ENCODE measurements around the gene MMP7.

The MMP7 gene, protein sequence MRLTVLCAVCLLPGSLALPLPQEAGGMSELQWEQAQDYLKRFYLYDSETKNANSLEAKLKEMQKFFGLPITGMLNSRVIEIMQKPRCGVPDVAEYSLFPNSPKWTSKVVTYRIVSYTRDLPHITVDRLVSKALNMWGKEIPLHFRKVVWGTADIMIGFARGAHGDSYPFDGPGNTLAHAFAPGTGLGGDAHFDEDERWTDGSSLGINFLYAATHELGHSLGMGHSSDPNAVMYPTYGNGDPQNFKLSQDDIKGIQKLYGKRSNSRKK

DNA sequence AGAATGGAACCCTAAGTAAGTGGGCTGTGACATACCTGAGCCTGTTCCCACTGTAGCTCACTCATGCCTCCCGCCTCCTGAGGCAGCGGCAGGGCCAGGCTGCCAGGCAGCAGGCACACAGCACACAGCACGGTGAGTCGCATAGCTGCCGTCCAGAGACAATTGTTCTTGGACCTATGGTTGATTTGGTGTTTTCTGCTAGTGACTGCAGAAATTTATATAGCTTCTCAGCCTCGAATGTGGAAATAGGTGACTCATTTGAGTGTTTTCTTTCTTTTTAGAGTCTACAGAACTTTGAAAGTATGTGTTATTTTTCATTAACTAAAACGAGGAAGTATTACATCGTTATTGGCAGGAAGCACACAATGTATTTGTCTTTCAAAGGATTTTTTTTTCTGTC, at the start of gene MMP7:
Gene MMP7, minus strand, starts transcription at position 190 of the 400 bp plus-strand sequence. Its CDS starts 47 bp downstream, at position 143.
- in situ Hi-C loops (cut with HindIII; ENCODE audit: low sequenced_read_pairs) = no loop called here

DNA sequence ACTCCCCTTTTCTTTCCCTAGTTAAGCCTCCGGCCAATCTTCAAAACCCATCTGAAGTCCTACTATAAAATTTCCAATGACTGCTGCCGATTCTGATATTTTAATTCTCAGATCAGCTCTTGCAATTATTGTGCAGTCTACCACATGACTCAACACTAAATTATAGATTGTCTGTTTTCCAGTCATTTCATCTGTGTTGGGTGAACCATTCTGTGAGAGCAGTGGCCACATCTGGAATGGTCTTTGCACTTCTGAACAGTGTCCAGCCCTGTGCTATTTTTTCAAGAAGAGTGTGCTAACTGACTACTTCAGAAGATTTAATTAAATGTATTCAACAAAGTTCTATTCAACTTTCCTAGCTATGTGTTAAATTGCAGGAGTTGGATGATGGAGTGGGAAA, 47.2 kb upstream of the MMP7 start:
- in situ Hi-C loops (cut with HindIII; ENCODE audit: low sequenced_read_pairs) = no loop called here

- in situ Hi-C loops (cut with HindIII; ENCODE audit: low sequenced_read_pairs) = no loop called here
Observed at GRCh38 chr11:102577182-102577581, 46.6 kb upstream of the MMP7 start.

- in situ Hi-C loops (cut with HindIII; ENCODE audit: low sequenced_read_pairs) = no loop called here
Observed at GRCh38 chr11:102576350-102576749, 45.8 kb upstream of the MMP7 start.

- in situ Hi-C loops (cut with HindIII; ENCODE audit: low sequenced_read_pairs) = no loop called here
Observed at GRCh38 chr11:102575012-102575411, 44.5 kb upstream of the MMP7 start.

DNA sequence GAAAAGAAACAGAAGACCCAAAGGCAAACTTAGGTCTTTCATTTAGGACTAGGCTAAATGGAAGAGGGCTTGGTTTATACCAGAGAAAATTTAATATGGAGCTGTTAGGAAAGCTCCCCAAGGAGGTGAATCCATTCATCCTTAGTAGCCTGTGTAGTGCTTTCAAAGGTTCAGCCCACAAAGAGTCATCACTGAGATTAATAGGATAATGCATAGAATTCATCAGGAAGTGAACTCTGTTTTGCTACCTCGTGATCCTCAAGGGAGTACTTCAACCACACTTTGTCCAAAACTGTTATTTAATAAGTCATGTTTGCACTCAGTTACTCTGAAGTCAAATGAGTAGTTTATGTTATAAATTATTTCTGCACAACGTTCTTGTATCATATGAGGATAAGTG, 43.3 kb upstream of the MMP7 start:
- in situ Hi-C loops (cut with HindIII; ENCODE audit: low sequenced_read_pairs) = no loop called here

DNA sequence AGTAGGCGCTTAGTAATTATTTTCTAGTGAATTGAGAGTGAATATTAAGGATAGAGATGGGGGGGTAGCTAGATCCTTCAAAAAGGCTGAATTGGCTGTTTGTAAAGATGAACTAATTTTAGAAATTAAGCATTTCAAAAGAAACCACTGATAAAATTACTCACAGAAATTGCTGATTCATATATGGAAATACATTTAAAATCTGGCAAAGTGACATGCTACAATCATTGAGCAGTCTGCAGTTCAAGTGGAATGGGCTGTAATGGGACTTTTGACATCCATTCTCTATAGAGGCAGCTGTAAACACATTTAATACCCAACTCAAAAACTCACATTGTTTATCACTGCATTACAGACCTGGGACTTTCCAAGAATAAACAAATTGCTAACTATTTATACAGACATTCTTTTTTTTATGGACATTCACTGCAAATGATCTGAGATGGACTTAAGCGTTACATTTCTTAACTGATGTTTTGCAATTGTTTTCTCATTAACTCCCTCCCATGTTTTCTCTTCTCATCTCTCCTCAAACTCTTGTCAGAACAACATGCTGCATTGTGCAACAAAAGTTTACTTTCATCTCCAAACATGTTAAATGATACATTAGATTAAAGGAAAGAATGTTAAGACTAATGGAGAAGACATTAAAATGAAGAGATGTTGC, 42.1 kb upstream of the MMP7 start:
- in situ Hi-C loops (cut with HindIII; ENCODE audit: low sequenced_read_pairs) = no loop called here

DNA sequence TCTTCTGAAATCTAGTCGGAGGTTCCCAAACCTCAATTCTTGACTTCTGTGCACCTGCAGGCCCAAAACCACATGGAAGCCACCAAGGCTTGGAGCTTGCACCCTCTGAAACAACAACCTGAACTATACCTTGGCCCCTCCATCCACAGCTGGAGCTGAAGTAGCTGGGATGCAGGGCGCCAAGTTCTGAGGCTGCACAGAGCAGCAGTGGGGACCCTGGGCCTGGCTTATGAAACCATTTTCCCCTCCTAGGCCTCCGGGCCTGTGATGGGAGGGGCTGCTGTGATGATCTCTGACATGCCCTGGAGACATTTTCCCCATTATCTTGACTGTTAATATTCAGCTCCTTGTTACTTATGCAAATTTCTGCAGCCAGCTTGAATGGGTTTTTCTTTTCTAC, 38.3 kb upstream of the MMP7 start:
- in situ Hi-C loops (cut with HindIII; ENCODE audit: low sequenced_read_pairs) = no loop called here

DNA sequence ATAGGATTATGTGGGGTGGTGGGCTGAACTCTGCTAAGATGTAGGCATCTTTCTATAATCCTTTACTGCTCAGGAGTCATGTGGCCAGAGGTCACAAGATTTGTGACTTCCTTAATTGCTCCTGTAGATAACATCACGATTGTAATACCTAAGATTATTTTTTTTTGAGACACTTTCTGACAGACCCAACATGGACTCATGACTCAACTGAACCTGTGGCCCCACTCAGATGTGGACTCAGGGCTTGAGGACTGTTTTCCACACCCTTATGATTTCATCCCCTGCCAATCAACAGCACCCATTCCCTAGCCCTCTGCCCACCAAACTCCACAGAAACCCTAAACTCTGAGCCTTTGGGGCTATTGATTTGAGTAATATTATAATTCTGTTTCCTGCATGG, 35.6 kb upstream of the MMP7 start:
- in situ Hi-C loops (cut with HindIII; ENCODE audit: low sequenced_read_pairs) = no loop called here

DNA sequence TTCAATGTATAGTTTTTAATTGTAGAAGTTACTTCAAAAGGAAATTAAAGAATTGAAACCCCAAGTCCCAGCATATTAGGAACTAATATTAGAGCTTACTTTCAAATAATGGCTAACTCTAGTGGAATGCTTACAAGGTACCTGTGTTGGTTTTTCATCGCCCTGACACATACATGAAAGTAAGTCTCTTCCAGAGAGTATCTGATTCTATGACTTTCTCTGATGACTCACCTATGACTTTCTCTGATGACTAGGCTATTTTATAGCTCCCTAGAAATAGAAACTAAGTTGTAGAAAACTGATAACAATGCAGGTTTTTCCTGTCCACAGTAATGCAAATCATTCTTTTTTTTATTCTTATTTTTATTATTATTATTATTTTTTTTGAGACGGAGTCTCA, 33.6 kb upstream of the MMP7 start:
- in situ Hi-C loops (cut with HindIII; ENCODE audit: low sequenced_read_pairs) = no loop called here

- in situ Hi-C loops (cut with HindIII; ENCODE audit: low sequenced_read_pairs) = no loop called here
Observed at GRCh38 chr11:102561636-102562035, 31.1 kb upstream of the MMP7 start.

- in situ Hi-C loops (cut with HindIII; ENCODE audit: low sequenced_read_pairs) = no loop called here
Observed at GRCh38 chr11:102560555-102561011, 30.0 kb upstream of the MMP7 start.

DNA sequence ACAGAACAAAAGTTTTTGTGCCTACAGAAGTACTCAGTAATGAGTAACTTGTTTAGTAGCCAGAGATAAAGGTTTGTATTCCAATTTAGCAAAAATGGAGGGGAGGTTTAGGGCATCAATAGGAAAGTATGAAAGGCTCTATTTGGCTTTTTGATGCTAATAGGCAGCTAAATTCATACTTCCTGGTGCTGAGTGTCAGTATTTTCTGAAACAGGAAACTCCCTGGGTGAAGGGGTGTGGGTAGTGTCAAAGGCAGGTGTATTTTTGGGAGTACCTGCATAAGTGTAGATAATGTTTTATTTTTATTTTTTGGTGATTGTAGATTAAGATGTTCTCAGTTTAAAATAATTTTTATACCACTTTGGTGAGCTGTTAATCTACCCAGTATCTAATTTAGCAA, 29.3 kb upstream of the MMP7 start:
- in situ Hi-C loops (cut with HindIII; ENCODE audit: low sequenced_read_pairs) = no loop called here

GRCh38 chr11:102555091-102555490, 24.5 kb upstream of the MMP7 start:
- in situ Hi-C loops (cut with HindIII; ENCODE audit: low sequenced_read_pairs) = no loop called here

GRCh38 chr11:102553835-102554282, 23.3 kb upstream of the MMP7 start:
- in situ Hi-C loops (cut with HindIII; ENCODE audit: low sequenced_read_pairs) = no loop called here

DNA sequence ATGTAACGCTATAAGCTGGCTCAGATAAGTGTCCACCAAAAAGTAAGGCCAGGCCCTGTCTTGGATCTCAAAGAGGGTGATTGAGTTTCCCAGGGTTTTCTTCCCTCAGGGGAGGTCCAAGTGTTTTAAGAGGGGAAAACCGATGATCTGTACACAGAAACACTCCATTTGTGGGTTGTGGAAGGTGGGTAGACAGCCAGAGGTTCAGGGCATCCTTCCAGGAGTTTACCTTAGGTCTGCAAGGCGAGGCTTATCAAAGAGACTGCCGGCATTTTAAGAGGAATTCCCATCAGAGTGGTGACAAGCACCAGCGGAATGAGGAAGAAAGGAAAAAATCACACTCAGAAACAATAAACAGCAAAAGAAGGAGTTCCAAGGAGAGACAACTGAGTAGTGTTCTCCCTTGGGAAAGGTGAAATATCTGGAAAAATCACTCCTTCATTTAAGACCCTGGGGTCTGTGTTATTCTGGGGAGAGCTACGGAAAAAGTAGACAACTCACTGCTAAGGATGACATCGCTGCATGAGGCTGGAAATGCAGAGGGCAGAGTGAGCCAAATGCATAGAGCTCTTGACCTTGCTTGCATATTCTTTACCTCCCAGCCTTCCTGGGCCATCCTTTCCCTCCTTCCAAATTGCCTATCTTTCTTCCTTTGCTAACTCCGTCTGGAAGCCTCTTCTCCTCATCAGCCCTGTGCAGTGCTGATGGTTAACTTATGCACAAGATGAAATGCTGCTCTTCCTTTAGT, 22.1 kb upstream of the MMP7 start:
- in situ Hi-C loops (cut with HindIII; ENCODE audit: low sequenced_read_pairs) = no loop called here

GRCh38 chr11:102552020-102552419, 21.5 kb upstream of the MMP7 start:
- in situ Hi-C loops (cut with HindIII; ENCODE audit: low sequenced_read_pairs) = no loop called here

DNA sequence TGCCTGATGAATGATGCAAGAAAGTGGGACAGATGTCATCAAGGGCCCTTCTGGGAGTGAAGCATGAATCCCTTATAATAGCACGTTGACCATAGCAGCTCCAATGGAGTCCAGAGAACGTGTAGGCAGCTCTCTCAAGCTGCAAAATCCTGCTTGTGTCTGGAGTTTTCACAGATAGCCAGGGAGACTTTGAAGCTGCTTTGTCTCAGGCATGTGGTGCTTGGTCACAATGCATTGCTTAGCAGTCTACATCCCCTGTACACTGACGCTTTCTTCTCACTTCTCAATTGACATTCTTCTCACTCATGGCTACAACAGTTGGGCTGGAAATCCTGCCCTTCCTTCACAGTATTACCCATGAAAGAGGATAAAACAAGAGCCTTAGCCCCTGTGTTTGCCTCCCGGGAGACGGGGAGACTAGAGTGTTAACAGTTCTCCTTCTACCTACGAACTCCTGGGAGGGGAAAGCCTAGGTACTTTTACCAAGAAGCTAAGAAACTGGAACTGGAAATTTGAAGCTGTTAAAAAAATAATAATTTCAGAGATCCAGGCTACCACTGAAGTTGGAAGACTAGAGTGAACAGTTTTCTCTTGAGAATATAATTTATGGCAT, 20.7 kb upstream of the MMP7 start:
- in situ Hi-C loops (cut with HindIII; ENCODE audit: low sequenced_read_pairs) = no loop called here

DNA sequence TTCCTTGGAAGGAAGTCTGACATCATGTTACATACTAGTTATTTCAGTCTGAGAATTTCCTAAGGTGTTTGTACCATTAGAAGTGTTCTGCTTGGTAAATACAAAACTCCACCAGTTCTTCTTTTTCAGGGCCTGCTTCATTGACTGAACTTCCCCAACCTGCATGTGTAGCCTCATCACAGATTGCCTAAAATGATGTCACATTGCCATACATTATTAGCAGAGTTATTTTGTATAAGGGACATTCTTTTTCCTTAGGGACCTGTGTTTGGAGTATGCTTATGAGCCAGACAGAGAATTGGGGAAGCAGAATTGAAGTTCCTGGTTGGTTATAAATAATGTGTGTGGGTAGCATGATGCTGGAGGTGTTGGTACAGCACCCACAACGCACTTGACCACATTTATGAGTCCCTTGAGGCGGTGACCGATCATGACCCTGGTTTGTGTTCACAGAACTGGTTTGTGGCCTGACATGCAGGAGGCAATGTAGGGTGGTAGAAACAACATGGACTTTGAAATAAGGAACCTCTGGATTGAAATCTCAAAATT, 16.4 kb upstream of the MMP7 start:
- in situ Hi-C loops (cut with HindIII; ENCODE audit: low sequenced_read_pairs) = no loop called here

- in situ Hi-C loops (cut with HindIII; ENCODE audit: low sequenced_read_pairs) = no loop called here
Observed at GRCh38 chr11:102546427-102546826, 15.9 kb upstream of the MMP7 start.

GRCh38 chr11:102545701-102546100, 15.2 kb upstream of the MMP7 start:
- in situ Hi-C loops (cut with HindIII; ENCODE audit: low sequenced_read_pairs) = no loop called here

All from endothelial cell of hepatic sinusoid (primary cell).